ENCODE data around the gene PICALM. TPM values are rescaled to one million over a fixed set of nuclear protein-coding genes. Genes with fewer than 3 reads are reported as not detected.

Gene PICALM
- total RNA-seq, 1 experiment from 2014 or later = 321 TPM

DNA sequence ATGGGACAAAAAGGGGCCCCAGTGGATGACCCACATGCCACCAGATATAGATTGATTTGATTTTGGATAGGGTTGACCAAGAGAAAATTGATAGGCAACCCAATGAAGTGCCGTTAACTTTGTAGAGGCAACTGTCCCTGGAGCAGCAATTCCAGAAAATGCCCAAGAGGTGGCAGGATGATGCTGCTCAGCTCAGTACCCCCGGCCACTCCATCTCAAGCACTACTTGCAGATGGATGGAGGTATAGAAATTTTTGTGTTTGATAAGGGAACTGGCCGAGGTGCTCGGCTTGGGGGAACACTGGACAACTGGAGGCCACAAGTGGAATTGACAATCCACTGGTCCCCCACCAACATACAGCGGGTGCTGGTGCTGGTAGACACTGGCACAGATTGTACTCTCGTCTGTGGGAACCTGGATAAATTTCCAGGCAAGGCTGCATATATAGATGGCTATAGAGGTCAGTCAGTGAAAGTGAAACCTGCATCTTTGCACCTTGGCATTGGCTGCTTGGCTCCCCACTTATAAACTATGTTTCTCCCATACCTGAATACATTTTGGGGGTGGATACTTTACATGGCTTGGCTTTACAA, 127.4 kb downstream of the PICALM start:
- Histone ChIP-seq H3K4me1 (no peaks in the 10 kb centered on the region), H3K36me3 (ENCODE audit: control insufficient read depth, insufficient read depth, low read length) (no peaks in the 10 kb centered on the region), H3K27me3 (replicated peaks; ENCODE audit: control insufficient read depth, insufficient read depth, low read length) (no peaks in the 10 kb centered on the region), H3K9me3 (peaks cover 14% of the 10 kb centered on the region; the same call in 1 of the 2 replicates), H3K4me3 (ENCODE audit: low read depth, low read length) (no peak overlapping the region)
- ChIA-PET CTCF (no interaction called here), POLR2A (no interaction called here)
- Mint-ChIP-seq H3K9me3 (ENCODE audit: unreplicated experiment) (peaks cover 10% of the 10 kb centered on the region), H3K27ac (ENCODE audit: unreplicated experiment) (no peak overlapping the region), H3K36me3 (ENCODE audit: insufficient read depth, unreplicated experiment) (no peaks in the 10 kb centered on the region), H3K4me1 (ENCODE audit: low read depth, unreplicated experiment) (peaks cover 6% of the 10 kb centered on the region), H3K27me3 (ENCODE audit: insufficient read depth, unreplicated experiment) (no peaks in the 10 kb centered on the region), H3K4me3 (ENCODE audit: unreplicated experiment) (no peak overlapping the region)
- TF ChIP-seq CTCF (IDR thresholded peaks at IDR 0.05; ENCODE audit: insufficient read depth in 1 of 2, low read depth in 1 of 2, low read length in 1 of 2, severe bottlenecking in 1 of 2, unreplicated experiment in 1 of 2) = peak; percentile 80 to 81
- intact Hi-C loops (cut with micrococcal nuclease; ENCODE audit: unreplicated experiment) = loop anchor here (1.0 to 10.0 kb wide), 8 partner anchors 86 to 478 kb away; partner anchors contain the start of gene CCDC83
- DNase-seq = peak; percentile 75 to 78
- BruUV-seq (replicated peaks) = no TSS peak

DNA sequence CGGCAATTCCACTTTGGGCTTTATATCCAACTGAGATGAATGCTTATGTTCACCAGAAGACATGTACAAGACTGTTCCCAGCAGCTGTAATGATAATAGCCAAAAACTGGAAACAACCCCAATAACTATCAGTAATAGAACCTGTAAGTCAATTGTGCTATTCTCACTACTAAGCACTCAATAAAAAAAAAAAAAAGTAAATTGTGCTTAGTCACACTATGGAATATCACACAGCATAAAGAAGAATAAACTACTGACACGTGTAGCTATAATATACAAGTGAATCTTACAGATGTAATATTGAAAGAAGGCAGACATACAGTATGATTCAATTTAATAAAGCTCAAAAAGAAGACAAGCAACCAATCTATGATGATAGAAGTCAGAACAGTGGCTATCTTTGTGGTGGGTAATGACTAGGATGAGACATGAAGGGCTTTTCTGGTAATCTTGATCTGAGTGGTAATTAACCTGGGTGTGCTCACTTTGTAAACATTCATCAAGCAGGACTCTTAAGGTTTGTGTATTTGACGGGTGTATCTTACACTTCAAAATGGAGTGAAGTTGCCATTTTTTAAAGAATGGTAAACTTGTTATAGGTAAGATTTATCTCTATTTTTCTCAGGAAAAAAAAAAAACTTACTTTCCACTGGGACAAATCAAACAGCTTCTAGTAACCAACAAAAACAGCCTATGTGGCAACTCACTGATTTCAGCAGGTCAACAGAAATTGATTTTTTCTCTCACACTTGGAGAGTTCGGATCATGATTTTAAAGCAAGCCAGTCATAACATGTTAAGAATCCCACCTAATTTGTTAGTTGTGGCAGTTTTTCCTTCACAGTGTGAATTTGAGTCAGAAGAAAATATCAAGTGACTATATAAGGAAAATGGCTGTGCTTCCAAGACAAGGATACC, 129.5 kb downstream of the PICALM start:
- Mint-ChIP-seq H3K27ac (ENCODE audit: unreplicated experiment) (no peak overlapping the region), H3K4me1 (ENCODE audit: low read depth, unreplicated experiment) (peaks cover 6% of the 10 kb centered on the region), H3K9me3 (ENCODE audit: unreplicated experiment) (peaks cover 10% of the 10 kb centered on the region), H3K4me3 (ENCODE audit: unreplicated experiment) (no peak overlapping the region), H3K36me3 (ENCODE audit: insufficient read depth, unreplicated experiment) (no peaks in the 10 kb centered on the region), H3K27me3 (ENCODE audit: insufficient read depth, unreplicated experiment) (no peaks in the 10 kb centered on the region)
- BruUV-seq (replicated peaks) = no TSS peak
- ChIA-PET CTCF (no interaction called here), POLR2A (no interaction called here)
- intact Hi-C loops (cut with micrococcal nuclease; ENCODE audit: unreplicated experiment) = loop anchor here (2.0 to 10.0 kb wide), 3 partner anchors 245 to 345 kb away; no protein-coding TSS in a partner anchor
- Histone ChIP-seq H3K4me1 (no peaks in the 10 kb centered on the region), H3K9me3 (peaks cover 3% of the 10 kb centered on the region; the same call in 1 of the 2 replicates), H3K36me3 (ENCODE audit: control insufficient read depth, insufficient read depth, low read length) (no peaks in the 10 kb centered on the region), H3K4me3 (ENCODE audit: low read depth, low read length) (no peak overlapping the region), H3K27me3 (replicated peaks; ENCODE audit: control insufficient read depth, insufficient read depth, low read length) (no peaks in the 10 kb centered on the region)
- TF ChIP-seq CTCF (IDR thresholded peaks at IDR 0.05; ENCODE audit: insufficient read depth in 1 of 2, low read depth in 1 of 2, low read length in 1 of 2, severe bottlenecking in 1 of 2, unreplicated experiment in 1 of 2) = no peak
- DNase-seq = no peak

- Mint-ChIP-seq H3K4me1 (ENCODE audit: low read depth, unreplicated experiment) (peaks cover 6% of the 10 kb centered on the region), H3K9me3 (ENCODE audit: unreplicated experiment) (peaks cover 10% of the 10 kb centered on the region), H3K36me3 (ENCODE audit: insufficient read depth, unreplicated experiment) (no peaks in the 10 kb centered on the region), H3K4me3 (ENCODE audit: unreplicated experiment) (no peak overlapping the region), H3K27me3 (ENCODE audit: insufficient read depth, unreplicated experiment) (no peaks in the 10 kb centered on the region), H3K27ac (ENCODE audit: unreplicated experiment) (no peak overlapping the region)
- POLR2A ChIA-PET = interaction anchor here (0.5 kb wide), 1 partner anchor 83 kb away, joined by 6 read pairs; no protein-coding TSS in a partner anchor
- Histone ChIP-seq H3K36me3 (ENCODE audit: control insufficient read depth, insufficient read depth, low read length) (no peaks in the 10 kb centered on the region), H3K27me3 (replicated peaks; ENCODE audit: control insufficient read depth, insufficient read depth, low read length) (no peaks in the 10 kb centered on the region), H3K4me1 (no peaks in the 10 kb centered on the region), H3K9me3 (peaks cover 3% of the 10 kb centered on the region; the same call in 1 of the 2 replicates), H3K4me3 (ENCODE audit: low read depth, low read length) (no peak overlapping the region)
- CTCF ChIA-PET = no interaction called here
- intact Hi-C loops (cut with micrococcal nuclease; ENCODE audit: unreplicated experiment) = no loop called here
- no peak for TF ChIP-seq CTCF (IDR thresholded peaks at IDR 0.05; ENCODE audit: insufficient read depth in 1 of 2, low read depth in 1 of 2, low read length in 1 of 2, severe bottlenecking in 1 of 2, unreplicated experiment in 1 of 2)
- BruUV-seq (replicated peaks) = no TSS peak
- no peak for DNase-seq
Measured at GRCh38 chr11:85937835-85938234, 131.0 kb downstream of the PICALM start.

Measured in Caco-2 (cell line).